ENCODE data around the gene SPEF2.

- TF ChIP-seq CTCF (IDR thresholded peaks at IDR 0.05; ENCODE audit: poor library complexity, severe bottlenecking) = no peak
- TF ChIP-seq TAF1 (IDR thresholded peaks at IDR 0.05; ENCODE audit: low read depth) = no peak
- TF ChIP-seq EZH2 (IDR thresholded peaks at IDR 0.05; ENCODE audit: borderline replicate concordance, insufficient read depth, low read length, poor library complexity, severe bottlenecking) = no peak
- no peak for TF ChIP-seq SMC3 (conservative IDR thresholded peaks at IDR 0.05; ENCODE audit: poor library complexity)
- no peak for TF ChIP-seq EP300 (conservative IDR thresholded peaks at IDR 0.05; ENCODE audit: poor library complexity, severe bottlenecking)
- TF ChIP-seq POLR2AphosphoS5 (IDR thresholded peaks at IDR 0.05) = no peak
These were observed 220.8 kb downstream of the SPEF2 start for GRCh38 chr5:35838370-35839042.

All from neural cell (in vitro differentiated cells).